HG02870 (cell line): Measurements from ENCODE around the gene HERPUD1.

Source experiments
- ATAC-seq: cut with Tn5 transposase; IDR thresholded peaks from one replicate; pipeline ENCODE4 v1.9.1; 2021; ENCODE audit warnings: mild to moderate bottlenecking, moderate library complexity; ENCODE audit not compliant: unreplicated experiment

HERPUD1 gene

DNA sequence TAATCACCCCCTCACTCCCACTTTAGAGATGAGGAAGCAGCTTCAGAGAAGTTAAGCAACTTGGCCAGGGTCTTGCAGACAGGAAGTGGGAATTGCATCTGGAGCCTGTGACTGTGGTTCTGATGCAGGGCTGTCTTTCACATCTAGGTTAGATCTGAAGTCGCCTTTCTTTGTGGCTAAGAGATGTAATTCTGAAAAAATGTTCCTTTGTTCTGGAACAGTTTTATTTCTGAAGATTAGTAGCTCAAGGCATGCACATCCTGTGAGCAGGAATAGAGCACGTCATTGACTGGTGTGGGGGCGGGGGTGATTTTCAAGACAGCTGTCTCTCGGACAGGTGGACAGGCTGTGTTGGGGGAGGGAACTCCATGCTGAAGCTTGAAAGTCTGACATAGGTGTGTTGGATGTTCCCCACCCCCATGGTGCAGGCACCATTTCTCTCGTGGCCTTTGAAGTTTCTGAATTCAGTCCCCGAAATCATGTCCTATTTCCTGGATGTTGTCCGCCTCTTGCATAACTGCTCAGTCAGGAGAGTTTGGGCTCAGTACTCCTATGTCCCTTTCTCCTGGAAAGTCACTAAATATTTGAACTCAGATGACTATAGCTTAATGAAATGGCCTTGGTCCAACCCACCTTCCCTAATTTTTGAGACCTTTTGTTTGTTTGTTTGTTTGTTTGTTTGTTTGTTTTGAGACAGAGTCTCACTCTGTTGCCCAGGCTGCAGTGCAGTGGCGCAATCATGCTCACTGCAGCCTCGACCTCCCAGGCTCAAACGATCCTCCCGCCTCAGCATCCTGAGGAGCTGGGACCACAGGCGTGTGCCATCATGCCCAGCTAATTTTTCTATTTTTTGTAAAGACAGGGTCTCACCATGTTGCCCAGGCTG is 21.0 kb upstream of the HERPUD1 start:
- ATAC-seq: no peak

DNA sequence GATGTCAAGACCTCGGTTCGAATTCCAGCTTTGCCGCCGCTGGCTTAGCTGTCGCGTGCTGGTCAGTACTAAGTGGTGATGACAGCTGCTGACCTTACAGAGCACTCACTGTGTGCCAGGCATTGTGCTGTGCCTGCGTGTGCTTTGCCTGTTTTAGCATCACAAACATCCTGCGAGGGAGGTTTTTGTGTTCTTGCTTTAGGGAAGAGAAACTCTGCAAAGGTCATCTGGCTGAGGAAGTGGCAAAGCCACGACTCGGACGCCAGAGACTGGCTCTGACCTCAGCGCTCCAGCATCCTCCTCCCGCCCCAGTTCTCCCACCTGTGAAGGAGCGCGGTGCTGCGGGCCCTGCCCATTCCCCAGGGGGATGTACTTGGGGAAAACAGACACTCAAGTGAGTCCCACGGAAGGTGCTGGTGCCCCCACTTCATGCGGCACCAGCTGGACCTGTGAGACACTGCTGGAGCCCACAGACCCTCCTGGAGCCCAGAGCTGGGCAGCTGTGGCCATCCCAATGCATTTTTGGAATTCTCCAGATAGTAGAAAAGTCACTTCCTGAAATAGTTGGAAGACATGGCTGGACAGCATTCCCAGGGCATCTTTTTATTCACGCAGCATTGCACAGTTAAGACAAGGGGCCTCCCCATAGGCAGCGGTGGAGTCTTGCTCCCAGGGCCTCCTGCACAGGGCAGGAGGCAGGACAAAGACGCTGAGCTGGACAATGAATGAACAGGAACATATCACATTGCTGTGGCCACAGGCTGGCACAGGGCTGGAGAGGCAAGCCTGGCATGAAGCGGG is 20.0 kb upstream of the HERPUD1 start:
- no peak for ATAC-seq

DNA sequence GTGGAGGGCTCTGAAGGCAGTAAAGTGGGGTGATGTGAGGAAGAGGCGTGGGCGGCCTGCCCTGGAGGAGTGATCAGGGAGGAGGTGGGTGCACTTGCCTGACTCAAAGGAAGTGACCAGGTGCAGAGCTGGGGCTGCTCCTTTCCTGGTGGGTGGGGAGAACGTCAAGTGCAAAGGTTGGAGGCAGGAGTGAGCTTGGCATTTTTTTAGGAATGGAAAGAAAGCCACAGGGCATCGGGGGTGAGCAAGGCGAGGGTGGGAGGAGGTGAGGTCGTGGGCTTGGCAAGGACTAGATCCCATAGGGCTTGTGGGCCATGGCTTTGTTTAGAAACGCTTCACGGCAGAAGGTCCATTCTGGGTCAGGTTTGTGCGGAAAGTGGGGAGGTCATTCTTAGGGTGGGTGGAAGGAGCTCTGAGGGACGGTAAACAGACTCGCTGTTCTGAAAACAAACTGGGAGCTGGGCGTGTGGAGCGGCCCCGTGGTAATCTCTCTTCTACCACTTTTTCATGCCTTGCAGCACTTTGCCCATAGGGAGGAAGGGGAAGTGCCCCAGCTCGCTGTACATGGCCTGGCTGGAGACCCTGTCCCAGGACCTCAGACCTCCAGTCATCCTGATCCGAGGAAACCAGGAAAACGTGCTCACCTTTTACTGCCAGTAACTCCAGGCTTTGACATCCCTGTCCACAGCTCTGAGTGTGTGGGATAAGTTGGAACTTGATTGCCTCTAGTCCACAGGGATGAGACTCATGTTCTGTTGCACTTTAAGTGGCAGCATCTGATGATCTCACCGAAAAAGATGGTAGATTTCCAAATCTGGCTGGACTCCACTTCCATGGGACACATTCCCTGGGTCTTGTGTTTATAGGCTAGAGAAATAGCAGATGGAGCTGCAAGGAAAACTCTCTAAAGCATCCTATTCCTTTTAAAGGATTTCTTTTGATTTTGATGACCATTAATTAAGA is 18.9 kb upstream of the HERPUD1 start:
- no peak for ATAC-seq

DNA sequence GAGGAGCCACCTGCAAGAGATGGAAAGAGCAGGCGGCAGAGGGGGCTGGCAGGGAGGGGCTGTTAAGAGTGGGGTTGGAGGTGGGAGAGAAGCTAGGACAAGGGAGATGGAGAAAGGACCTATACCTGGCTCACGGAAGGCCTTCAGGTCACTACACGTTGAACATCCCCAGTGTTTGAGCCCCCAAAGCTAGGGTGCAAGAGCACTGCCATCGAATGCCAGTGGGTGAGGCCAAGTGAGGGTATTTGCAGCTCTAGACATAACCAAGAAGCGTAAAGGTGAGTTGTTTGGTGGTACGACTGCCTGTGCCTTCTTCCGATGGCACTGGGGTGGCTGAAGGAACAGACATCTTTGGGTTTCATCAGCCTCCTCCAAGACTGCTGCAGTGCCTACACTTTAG is 17.0 kb upstream of the HERPUD1 start:
- ATAC-seq: no peak

DNA sequence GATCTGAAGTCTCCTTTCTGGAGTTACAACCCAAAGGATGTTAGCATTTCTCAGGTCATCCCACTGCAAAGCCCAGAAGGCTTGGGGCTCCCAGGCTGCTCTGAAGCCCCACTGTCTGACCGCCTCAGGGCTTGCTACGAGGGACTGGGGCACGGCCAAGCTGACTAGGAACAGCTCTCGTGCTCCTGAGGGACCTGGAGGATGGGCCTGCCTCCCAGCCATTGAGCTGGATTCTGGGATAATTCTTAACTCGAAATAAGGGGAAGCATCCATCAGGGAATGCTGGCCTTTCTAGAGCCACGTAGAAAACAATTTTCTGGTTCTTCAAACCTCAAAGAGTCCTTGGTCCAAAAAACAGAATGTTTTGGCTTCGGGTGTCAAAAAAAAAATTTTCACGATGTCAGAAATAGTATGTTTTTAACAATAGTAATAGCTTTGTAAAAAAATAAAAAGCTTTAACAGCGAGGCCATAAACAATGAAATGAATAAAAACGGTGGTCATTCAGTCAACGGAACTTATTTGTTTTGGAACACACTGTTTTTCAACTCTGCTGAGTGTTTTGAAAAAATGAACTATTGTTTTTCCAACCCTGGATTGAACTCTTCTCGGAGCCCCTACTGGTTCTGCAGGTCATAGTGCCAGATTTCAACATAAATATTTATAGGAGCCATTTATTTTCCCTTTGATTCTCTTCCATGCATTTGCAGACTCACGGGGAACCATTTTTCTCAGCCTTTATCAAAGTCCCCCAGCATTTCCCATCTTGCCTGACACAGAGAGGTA is 16.4 kb upstream of the HERPUD1 start:
- ATAC-seq: no peak

DNA sequence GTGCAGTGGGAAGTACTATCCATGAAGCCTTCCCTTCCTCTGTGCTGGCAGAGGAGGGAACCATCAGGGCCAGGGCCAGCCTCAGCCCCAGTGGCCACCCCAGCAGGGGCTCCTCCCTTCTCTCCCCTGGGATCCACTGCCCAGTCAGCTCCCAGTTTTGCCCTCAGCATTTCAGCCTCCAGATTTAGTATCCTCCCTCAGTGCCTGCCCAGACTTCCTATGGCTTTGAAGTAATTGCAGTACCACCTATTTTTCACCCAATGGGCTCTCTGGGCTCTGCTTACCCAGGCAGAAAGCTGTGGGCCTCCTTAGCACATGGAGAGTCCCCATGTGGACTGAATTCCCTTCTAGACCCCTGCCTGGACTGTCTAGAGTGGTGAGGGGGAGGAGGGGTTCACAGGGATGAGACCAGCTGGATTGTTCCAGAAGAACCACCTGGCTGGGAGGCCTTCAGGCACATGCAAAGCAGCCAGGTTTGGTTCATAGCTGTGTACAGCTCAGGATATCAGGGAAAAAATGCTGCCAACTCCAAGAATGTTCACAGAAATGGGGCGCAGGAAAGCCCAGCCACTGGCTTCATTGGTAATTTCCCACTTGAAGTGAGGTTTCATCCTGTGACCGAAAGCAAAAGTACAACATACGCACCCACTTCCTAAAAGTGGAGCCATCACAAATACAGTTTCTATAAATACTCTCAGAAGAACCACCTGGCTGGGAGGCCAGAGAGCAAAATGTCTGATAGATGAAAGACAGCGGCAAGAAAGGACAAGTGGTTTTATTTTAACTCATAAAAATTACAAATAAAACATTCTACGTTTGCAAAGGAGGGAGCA is 15.2 kb upstream of the HERPUD1 start:
- peak; percentile 56 for ATAC-seq

DNA sequence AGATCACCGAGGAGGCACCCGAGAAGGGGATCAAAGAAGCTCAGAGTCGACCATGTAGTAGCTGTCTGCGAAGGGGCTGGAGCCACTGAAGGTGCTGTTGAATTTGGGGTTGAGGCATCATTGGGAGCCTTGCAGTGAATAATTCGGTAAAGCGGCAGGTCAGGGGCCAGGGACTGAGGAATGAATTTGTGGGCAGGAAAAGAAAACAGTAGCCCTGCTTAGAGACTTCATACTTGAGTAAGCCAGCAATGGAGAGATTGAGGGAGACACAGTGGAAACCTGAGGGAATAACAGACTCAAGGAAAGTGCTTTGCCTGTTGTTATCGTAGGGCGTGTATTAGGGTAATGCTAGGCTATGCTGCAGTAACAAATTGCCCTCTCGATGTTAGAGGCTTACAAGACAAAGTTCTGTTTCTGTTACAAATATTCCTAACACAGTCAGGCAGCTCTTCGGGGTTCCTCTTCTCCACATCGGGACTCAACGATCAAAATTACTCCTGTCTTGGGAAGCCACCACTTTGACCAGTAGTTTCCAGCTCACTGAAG is 13.4 kb upstream of the HERPUD1 start:
- no peak for ATAC-seq

DNA sequence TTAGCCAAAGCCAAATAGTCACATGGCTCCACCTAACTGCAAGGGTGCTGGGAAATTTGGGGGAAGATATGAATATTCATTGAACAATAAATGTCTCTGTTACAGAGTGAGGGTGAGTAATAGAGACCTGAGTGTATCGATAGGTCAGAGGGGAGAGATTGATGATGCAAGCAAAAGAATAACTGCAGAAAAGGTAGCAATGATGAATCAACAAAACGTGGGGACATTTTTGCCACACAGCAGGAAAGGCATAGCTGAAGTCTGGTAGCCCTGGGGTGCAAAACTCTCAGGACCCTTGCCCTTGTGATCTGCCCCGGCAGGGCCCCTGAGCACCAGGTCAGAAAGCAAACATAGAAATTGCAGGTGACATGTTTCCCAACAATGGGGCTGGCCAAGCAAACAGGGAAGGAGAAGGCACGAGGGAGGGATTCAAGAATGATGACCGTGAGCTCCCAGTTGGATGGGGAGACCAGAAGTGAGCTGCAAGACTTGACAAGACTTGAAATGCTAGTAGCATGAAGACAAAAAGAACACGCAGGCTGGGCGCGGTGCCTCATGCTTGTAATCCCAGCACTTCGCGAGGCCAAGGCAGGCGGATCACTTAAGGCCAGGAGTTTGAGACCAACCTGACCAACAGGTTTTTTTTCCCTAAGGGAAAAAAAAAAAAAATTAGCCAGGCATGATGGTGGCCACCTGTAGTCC is 12.7 kb upstream of the HERPUD1 start:
- no peak for ATAC-seq

DNA sequence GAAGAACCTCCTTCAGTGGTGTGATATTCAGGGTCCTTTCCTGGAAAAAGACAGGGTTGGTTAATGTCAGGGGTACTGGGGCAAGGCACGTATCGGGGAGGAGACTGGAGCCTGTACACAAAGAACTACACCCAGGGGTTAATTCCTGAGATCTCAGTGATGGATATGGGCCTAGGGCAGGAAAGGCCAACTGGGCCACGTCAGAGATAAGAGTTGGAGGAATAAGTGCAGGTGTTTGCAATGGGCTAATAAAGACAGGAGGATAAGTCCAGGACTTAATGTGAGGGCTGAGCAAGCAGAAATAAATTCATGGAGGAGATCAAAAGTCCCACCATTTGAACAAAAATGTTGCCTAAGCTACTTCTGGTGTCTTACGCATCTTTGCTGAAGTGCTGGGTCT is 10.4 kb upstream of the HERPUD1 start:
- no peak for ATAC-seq

DNA sequence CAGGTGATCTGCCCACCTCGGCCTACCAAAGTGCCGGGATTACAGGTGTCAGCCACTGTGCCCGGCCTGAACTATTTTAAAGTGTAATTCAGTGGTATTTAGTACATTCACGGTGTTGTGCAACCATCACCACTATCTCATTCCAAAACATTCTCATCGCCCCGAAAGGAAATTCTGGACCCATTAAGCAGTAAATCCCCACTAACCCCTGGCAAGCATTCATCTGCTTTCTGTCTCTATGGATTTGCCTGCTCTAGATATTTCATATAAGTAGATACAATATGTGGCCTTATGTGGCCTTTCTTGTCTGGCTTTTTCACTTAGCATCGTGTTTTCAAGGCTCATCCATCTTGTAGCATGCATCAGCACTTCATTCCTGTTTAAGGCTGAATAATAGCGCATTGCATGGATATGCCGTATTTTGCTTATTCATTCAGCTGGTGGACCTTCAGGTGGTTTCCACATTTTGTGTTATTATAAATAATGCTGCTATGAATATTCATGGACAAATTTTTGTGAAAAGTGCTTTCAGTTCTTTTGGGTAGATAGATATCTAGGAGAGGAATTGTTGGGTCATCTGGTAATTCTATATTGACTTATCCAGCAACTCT is 8.4 kb upstream of the HERPUD1 start:
- ATAC-seq: no peak

DNA sequence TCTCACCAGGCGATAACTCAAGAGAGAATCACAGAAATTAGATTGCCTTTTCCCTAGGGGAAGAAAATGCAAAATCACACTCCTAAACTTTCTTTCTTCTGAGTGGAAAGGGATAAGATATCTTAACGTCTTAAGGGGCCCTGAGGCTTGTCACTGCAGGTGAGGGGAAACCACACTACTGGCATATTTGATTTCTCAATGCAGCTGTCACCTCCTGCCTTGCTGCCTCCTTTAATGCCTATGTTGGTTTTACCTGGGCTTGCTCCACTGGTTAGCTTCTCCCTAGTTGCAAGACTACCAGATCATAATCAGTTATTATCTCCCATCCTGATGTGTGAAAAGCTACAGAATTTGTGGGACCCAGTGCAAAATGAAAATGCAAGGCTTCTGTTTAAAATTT is 4.5 kb upstream of the HERPUD1 start:
- no peak for ATAC-seq

DNA sequence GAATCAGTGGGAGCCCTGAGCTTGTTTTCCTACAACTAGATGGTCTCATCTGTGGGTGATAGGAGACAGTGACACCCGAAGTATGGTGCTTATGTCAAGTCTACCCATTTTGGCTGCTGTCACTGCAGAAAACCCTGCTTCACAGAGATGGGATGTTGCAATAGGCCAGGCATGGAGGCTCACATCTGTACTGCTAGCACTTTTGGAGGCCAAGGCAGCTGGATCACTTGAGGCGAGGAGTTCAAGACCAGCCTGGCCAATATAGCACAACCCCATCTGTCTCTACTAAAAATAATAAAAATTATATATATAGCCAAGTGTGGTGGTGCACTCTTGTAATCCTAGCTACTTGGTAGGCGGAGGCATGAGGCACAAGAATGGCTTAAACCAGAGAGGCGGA is 2.3 kb upstream of the HERPUD1 start:
- ATAC-seq: no peak

DNA sequence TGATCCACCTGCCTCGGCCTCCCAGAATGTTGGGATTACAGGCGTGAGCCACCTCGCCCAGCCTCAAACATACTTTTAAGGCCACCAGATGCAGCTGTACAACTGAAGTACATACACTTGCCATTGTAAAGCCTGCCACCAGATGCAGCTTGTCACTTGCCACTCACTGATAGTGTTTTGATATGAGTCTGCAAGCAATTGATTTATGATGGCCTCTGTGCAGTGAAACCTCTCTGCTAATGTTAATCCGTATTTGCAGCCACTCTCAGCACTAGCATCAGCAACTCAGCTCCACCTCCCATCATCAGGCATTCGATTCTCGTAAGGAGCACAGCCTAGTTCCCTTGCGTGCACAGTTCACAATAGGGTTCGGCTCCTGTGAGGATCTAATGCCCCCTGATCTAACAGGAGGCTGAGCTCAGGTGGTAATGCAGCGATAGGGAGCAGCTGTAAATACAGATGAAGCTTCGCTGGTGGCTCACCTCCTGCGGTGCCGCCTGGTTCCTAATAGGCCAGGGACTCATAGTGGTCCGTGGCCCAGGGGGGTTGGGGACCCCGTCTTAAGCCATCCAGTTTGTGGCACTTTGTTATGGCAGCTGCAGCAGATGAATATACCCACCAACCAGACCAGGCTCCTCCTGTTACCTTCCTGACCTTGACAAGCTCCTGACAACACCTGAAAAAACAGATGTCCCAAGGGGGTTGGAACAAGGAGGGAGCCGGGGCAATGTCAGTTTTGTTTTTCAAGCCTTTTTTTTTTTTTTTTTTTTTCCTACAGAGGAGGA is 1.3 kb upstream of the HERPUD1 start:
- no peak for ATAC-seq

DNA sequence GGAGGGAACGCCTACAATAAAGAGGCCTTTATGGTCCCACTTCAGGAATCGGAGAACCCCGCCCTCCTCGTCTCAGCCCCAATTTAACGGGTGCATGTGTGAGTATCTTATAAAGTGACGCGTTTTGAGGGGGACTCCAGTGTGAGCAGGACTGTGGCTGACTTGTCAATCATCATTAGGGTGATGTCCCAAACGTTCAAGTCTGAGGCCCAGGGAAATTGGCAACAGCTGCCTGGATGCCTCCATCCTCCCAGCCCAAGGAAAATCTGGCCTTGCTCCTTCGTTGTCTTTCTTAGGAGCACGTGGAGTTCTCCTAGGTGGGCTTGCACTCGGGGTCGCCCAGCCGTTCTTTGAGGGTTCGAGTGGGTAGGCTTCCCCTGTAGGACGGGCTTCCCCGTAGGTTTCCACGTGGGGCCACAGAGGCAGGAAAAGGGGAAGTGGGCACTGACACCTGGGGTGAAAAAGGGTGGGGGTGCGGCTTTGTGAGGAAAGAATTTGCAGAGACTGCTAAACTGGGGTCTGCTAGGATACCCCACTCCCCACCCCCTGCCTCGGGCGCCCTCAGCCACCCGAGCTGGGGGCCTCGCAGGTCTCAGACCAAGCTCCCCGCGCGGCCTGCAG is 561 bp upstream of the HERPUD1 start:
- ATAC-seq: peak; percentile 31

DNA sequence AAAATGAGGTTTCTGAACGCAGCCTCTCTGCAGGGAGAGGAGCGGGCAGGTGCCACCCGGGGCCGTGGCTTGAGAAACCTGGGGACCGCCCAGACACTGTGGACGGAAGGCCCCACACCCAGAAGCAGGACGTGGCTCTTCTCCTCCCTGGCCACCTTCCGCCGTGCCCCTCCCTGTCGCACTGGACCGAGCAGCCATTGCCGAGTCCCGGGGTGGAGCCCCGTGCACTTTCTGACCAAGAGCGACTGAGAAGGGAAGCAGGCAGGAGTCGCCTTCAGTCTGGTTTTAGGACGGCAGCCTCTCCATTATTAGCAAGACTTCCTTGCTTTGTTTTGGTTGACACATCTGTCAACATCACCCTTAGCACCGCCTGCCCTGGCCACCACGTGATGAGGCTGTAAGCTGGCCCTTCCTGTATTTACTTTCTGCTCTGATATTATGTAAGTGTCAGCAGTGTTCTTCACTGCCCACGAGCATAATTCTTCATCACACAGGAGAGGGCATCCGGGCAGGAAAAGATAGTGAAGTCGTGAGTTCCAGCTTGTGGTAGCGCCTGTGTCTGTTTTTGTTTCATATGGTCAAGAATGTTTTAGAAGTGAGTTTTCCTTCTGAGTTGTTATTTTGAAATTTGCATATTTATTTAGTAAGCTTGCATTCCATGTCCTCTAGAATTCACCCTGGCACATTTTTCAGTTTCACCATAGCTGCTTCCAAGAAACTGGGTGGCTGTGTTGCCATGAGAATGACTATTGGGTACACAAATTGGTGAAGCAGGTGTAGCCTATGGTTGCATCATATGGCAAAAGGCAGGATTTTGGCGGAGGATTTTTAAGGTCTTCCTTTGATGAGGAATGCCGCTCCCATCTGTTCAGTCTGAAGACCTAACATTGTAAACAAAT is 1.0 kb downstream of the HERPUD1 start:
- ATAC-seq: no peak
